Measurements from ENCODE around the gene CEACAM16.
"Not testable (repeated sequence)": the region's sequence is repeated elsewhere in the genome, so short reads cannot be mapped to it uniquely, and the experiment has no call there.

CEACAM16 gene

DNA sequence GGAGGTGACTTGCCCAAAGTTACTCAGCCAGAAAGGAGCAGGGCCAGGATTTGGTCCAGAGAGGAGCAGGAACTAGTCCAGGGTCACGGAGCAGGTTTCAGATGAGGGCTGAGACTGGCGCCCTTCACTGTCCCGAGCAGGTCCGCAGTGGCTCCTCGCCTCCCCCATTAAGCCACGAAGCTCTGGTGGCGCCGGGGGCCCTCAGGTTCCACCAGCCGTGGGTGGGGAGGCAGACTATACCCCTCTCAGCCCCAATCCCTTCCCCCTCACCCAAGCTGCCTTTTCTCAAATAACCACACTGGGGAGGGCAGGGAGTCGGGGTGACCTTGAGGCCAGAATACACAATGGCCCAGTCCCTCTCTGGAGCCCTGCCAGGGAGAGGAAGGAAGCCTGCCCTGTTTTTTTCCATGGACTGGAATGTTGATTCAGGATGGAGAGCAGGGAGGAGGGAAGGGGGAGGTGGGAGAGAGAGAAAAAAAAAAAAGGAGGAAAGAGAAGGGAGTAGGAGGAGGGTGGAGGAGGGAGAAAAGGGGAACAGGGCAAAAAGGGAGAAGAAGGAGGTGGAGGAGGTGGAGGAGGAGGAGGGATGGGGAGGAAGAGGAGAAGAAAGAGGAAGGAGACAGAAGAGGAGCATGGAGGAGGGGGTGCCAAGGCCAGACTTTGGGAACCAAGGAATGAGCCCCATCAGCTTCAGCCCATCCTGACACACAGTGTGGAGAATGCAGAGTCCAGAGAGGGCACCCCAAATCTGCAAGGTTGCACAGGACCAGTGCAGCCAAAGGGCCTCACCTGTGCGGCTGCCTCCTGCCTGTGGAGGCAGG, 19.7 kb downstream of the CEACAM16 start:
- H3K27ac Mint-ChIP-seq: peak overlapping the region; percentile 83 to 98 (median 98)
- peaks cover 5% of the 10 kb centered on the region for H3K9me3 Mint-ChIP-seq
- H3K4me1 Mint-ChIP-seq: peaks cover 6% of the 10 kb centered on the region
- H3K36me3 Mint-ChIP-seq (ENCODE audit: low read depth): no peaks in the 10 kb centered on the region
- TF ChIP-seq, protein P1, sequence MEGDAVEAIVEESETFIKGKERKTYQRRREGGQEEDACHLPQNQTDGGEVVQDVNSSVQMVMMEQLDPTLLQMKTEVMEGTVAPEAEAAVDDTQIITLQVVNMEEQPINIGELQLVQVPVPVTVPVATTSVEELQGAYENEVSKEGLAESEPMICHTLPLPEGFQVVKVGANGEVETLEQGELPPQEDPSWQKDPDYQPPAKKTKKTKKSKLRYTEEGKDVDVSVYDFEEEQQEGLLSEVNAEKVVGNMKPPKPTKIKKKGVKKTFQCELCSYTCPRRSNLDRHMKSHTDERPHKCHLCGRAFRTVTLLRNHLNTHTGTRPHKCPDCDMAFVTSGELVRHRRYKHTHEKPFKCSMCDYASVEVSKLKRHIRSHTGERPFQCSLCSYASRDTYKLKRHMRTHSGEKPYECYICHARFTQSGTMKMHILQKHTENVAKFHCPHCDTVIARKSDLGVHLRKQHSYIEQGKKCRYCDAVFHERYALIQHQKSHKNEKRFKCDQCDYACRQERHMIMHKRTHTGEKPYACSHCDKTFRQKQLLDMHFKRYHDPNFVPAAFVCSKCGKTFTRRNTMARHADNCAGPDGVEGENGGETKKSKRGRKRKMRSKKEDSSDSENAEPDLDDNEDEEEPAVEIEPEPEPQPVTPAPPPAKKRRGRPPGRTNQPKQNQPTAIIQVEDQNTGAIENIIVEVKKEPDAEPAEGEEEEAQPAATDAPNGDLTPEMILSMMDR (IDR thresholded peaks at IDR 0.05; ENCODE audit: unreplicated experiment in 3 of 3): no peak
- H3K4me3 Mint-ChIP-seq: peak overlapping the region; percentile 60 to 69 (median 65)
- H3K27me3 Mint-ChIP-seq (ENCODE audit: low read depth): peaks cover 8% of the 10 kb centered on the region

DNA sequence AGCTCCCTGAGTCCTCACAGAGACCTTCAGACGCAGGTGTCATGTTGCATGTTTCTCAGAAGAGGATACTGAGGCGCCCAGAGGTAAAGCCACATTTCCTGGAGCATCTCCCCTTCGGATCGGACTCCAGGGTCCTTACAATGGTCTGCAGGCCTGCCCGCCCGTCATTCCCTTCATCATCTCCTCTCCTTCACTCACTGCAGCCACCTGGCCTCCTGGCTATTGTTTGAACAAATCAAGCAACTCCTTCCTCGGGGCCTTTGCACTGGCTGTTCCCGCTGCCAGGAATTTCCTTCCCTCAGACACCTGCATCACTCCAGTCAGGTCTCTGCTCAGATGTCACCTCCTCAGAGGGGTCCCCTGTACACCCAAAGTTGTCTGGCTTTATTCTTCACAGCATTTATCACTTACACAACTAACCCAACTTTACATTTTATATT, 20.3 kb downstream of the CEACAM16 start:
- TF ChIP-seq, protein P1 (IDR thresholded peaks at IDR 0.05; ENCODE audit: unreplicated experiment in 3 of 3): no peak
- Mint-ChIP-seq H3K36me3 (ENCODE audit: low read depth) (no peaks in the 10 kb centered on the region), H3K27me3 (ENCODE audit: low read depth) (peaks cover 12% of the 10 kb centered on the region), H3K27ac (peak overlapping the region; percentile 67 to 98 (median 83)), H3K4me1 (peaks cover 11% of the 10 kb centered on the region), H3K4me3 (no peak overlapping the region), H3K9me3 (peaks cover 5% of the 10 kb centered on the region)

DNA sequence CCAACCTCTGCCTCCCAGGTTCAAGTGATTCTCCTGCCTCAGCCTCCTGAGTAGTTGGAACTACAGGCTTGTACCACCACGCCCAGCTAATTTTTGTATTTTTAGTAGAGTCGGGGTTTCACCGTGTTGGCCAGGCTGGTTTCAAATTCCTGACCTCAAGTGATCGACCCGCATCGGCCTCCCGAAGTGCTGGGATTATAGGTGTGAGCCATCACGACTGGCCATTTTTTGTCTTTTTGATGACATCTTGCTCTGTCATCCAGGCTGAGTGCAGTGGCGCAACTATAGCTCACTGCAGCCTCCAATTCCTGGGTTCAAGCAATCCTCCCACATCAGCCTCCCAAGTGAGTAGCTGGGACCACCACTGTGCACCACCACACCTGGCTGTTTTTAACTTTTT, 21.4 kb downstream of the CEACAM16 start:
- not testable (repeated sequence) for H3K9me3 Mint-ChIP-seq; H3K36me3 Mint-ChIP-seq (ENCODE audit: low read depth); H3K4me3 Mint-ChIP-seq
- Mint-ChIP-seq H3K27ac (peak overlapping the region in 1 of 3 experiments; percentile 51), H3K4me1 (peaks cover 17% of the 10 kb centered on the region), H3K27me3 (ENCODE audit: low read depth) (peaks cover 13% of the 10 kb centered on the region)

DNA sequence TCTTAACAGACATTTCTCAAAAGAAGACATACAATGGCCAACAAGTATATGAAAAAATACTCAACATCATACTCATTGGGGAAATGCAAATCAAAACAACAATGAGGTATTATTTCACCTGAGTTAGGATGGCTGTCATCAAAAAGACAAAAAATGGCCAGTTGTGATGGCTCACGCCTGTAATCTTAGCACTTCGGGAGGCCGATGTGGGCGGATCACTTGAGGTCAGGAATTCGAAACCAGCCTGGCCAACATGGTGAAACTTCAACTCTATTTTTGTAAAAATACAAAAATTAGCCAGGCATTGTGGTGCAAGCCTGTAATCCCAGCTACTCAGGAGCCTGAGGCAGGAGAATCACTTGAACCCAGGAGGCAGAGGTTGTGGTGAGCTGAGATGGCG, 22.0 kb downstream of the CEACAM16 start:
- TF ChIP-seq, protein P1 (IDR thresholded peaks at IDR 0.05; ENCODE audit: unreplicated experiment in 3 of 3): no peak
- Mint-ChIP-seq H3K4me1 (peaks cover 17% of the 10 kb centered on the region), H3K27me3 (ENCODE audit: low read depth) (peaks cover 18% of the 10 kb centered on the region), H3K36me3 (ENCODE audit: low read depth) (no peaks in the 10 kb centered on the region), H3K9me3 (no peaks in the 10 kb centered on the region), H3K4me3 (no peak overlapping the region), H3K27ac (peak overlapping the region in 1 of 3 experiments; percentile 51)

DNA sequence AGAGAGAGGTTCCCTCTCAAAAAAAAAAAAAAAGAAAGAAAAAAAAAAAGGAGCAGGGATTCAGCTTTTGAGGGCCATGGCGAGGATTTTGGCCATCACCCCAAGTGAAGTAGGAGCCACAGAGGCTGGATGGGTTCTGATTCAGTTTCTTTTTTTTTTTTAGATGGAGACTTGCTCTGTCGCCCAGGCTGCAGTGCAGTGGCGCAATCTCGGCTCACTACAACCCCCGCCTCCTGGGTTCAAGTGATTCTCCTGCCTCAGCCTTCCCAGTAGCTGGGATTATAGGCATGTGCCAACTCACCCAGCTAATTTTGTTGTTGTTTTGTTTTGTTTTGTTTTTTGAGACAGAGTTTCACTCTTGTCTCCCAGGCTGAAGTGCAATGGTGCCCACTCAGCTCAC, 22.4 kb downstream of the CEACAM16 start:
- H3K4me1 Mint-ChIP-seq: peaks cover 17% of the 10 kb centered on the region

DNA sequence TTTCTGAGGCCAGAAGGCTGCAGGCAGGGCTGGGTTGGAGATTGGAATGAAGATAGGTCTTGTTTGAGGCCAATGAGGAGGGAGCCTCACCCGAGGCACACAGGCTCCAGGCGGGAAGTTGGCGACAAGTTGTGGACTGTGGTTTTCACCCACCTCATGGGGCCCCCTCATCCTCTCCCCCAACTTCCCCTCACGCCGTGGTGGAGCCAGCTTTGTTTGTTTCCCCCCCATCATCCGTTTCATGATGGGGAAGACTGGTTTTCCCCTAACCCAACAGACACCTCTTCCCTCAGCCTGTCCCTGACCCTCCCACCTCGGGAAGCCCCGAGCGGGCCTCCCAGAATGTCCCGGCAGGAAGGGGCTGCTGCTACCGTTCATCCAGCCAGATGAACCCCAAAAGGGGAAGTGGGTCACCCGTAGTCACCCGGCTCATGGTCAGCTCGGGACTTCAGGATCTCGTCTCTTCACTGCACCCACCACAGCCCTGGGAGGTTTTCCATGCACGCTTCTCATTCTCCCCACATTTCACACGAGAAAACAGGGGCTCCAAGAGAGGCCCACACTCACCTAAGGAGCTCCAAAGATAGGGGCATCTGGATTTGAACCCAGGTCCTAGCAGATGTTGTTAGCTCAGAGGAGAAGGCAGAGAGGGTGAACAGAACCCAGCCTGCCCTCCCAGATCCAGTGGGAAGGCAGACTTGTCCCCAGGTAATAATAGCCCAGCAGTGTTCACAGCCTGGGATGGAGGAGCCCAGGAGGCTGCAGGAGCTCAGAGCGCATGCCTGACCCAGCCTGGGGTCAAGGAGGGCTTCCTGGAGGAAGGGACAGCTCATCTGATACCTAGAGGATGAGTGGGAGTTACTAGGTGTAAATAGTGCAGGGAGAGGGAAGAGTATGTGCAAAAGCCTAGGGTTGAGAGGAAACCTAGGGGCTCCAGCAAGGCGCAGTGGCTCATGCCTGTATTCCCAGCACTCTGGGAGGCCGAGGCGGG, 23.5 kb downstream of the CEACAM16 start:
- Mint-ChIP-seq H3K27me3 (ENCODE audit: low read depth) (peaks cover 18% of the 10 kb centered on the region), H3K4me1 (peaks cover 17% of the 10 kb centered on the region), H3K9me3 (no peaks in the 10 kb centered on the region), H3K4me3 (no peak overlapping the region), H3K36me3 (ENCODE audit: low read depth) (no peaks in the 10 kb centered on the region), H3K27ac (peak overlapping the region in 1 of 3 experiments; percentile 81)
- TF ChIP-seq, protein P1 (IDR thresholded peaks at IDR 0.05; ENCODE audit: unreplicated experiment in 3 of 3): no peak

More for the DNA sequence above, 22.4 kb downstream of the CEACAM16 start:
- peaks cover 18% of the 10 kb centered on the region for H3K27me3 Mint-ChIP-seq (ENCODE audit: low read depth)
- not testable (repeated sequence) for H3K27ac Mint-ChIP-seq; H3K9me3 Mint-ChIP-seq; H3K4me3 Mint-ChIP-seq; H3K36me3 Mint-ChIP-seq (ENCODE audit: low read depth)
